B cell (primary cell): ENCODE results near the gene CNGA3. TPM values are rescaled to one million over a fixed set of nuclear protein-coding genes. Genes with fewer than 3 reads are reported as not detected.

Experiments used
- ATAC-seq: fragments of 200-7000 bp; cut with Tn5 transposase; one replicate; pipeline ENCODE4 v1.10.0; 2021; ENCODE audit warnings: low read depth, mild to moderate bottlenecking, moderate number of reproducible peaks, moderate library complexity
- CTCF ChIA-PET: fragments of 350-600 bp; sonication (Branson Sonifier 250); formaldehyde crosslinking; loops from one replicate; lab custom pipeline; 2021; ENCODE audit warnings: antibody characterized with exemption, inconsistent platforms; lab: Charles Lee
- POLR2A ChIA-PET: fragments of 350-600 bp; sonication (Branson Sonifier 250); formaldehyde crosslinking; loops from one replicate; lab custom pipeline; 2021; ENCODE audit warnings: antibody characterized with exemption; lab: Charles Lee
- DNase-seq: peaks from one replicate; pipeline ENCODE4 v3.0.0; 2013
- H2AFZ ChIP-seq: 2 replicates; pipeline ENCODE4 v1.6.1; 2012; ENCODE audit warnings: mild to moderate bottlenecking, low read depth, low read length; ENCODE audit not compliant: insufficient read depth, poor library complexity, severe bottlenecking
- H3K27ac ChIP-seq, 2 donors: 1 replicate in 1 of 2; 2 replicates in 1 of 2; pipeline ENCODE4 v1.5.1; 2012 to 2013; ENCODE audit warnings: low read length in 2 of 2, mild to moderate bottlenecking in 2 of 2, moderate library complexity in 1 of 2
- H3K27me3 ChIP-seq, 4 experiments: fragments of 200-600 bp in 1 of 4; sonication (generic) in 1 of 4; replicated peaks in 1 of 4; 1 replicate in 2 of 4; 2 replicates in 2 of 4; pipeline versions ENCODE4 v1.6.1 to v1.7.0; 2013 to 2016; ENCODE audit warnings: low read length in 3 of 4, mild to moderate bottlenecking in 2 of 4, mixed read lengths in 1 of 4, moderate library complexity in 1 of 4; ENCODE audit not compliant: insufficient read depth in 4 of 4, control insufficient read depth in 3 of 4; ENCODE audit errors: control extremely low read depth in 1 of 4
- H3K36me3 ChIP-seq, 2 experiments: replicated peaks in 1 of 2; 1 replicate in 1 of 2; 2 replicates in 1 of 2; pipeline versions ENCODE4 v1.6.1 to v1.7.1; 2013; ENCODE audit warnings: low read length in 1 of 2; ENCODE audit not compliant: insufficient read depth in 2 of 2, control insufficient read depth in 1 of 2; ENCODE audit errors: control extremely low read depth in 1 of 2, extremely low read depth in 1 of 2
- H3K4me1 ChIP-seq, 2 donors: fragments of 200-600 bp in 1 of 2; sonication (generic) in 1 of 2; 1 replicate in 1 of 2; 2 replicates in 1 of 2; pipeline versions ENCODE4 v1.5.1 to v1.6.1; 2013 to 2017; ENCODE audit warnings: low read length in 2 of 2; ENCODE audit not compliant: control insufficient read depth in 2 of 2, insufficient read depth in 2 of 2
- H3K4me2 ChIP-seq: replicated peaks from 2 replicates; pipeline ENCODE3; 2012; ENCODE audit warnings: mild to moderate bottlenecking, low read depth, low read length; ENCODE audit not compliant: poor library complexity, severe bottlenecking
- H3K4me3 ChIP-seq, 5 experiments: fragments of 200-600 bp in 1 of 5; sonication (generic) in 1 of 5; 1 replicate in 3 of 5; 2 replicates in 2 of 5; pipeline versions ENCODE4 v1.5.1 to v1.7.0; 2011 to 2016; ENCODE audit warnings: low read length in 4 of 5, mild to moderate bottlenecking in 4 of 5, low read depth in 2 of 5, control low read depth in 1 of 5, moderate library complexity in 1 of 5; ENCODE audit not compliant: insufficient read depth in 1 of 5; ENCODE audit errors: control extremely low read depth in 1 of 5, extremely low read depth in 1 of 5
- H3K79me2 ChIP-seq: fragments of 200-600 bp; sonication (generic); one replicate; pipeline ENCODE4 v1.6.0; 2016; ENCODE audit warnings: low read length; ENCODE audit not compliant: control insufficient read depth, insufficient read depth
- H3K9ac ChIP-seq: fragments of 200-600 bp; sonication (generic); 2 replicates; pipeline ENCODE4 v1.6.1; 2017; ENCODE audit warnings: mild to moderate bottlenecking, low read length, moderate library complexity
- H3K9me3 ChIP-seq, 3 donors: one replicate each; pipeline versions ENCODE4 v1.6.1 to v1.7.1; 2013; ENCODE audit warnings: low read length in 2 of 3; ENCODE audit not compliant: control insufficient read depth in 2 of 3, insufficient read depth in 1 of 3; ENCODE audit errors: control extremely low read depth in 1 of 3
- H4K20me1 ChIP-seq: 2 replicates; pipeline ENCODE4 v1.6.0; 2012; ENCODE audit warnings: mild to moderate bottlenecking, low read length; ENCODE audit not compliant: insufficient read depth, control insufficient read depth, poor library complexity, severe bottlenecking
- H3K27ac Mint-ChIP-seq: one replicate; pipeline ENCODE4 v1.8.0; 2021; ENCODE audit warnings: mixed read lengths
- H3K27me3 Mint-ChIP-seq: one replicate; pipeline ENCODE4 v1.8.0; 2021; ENCODE audit warnings: mixed read lengths
- H3K4me1 Mint-ChIP-seq: one replicate; pipeline ENCODE4 v1.8.0; 2021; ENCODE audit warnings: mixed read lengths
- H3K4me3 Mint-ChIP-seq: one replicate; pipeline ENCODE4 v1.8.0; 2021; ENCODE audit warnings: mixed read lengths
- H3K9me3 Mint-ChIP-seq: one replicate; pipeline ENCODE4 v1.8.0; 2022; ENCODE audit warnings: mixed read lengths; ENCODE audit not compliant: insufficient read depth
- CTCF ChIP-seq: fragments of 200-600 bp; IDR thresholded peaks from one replicate; pipeline ENCODE4 v1.8.0; 2022; ENCODE audit warnings: antibody characterized with exemption, mild to moderate bottlenecking
- EZH2 ChIP-seq: IDR thresholded peaks from 2 replicates; pipeline ENCODE4 v1.6.1; 2012; ENCODE audit warnings: borderline replicate concordance, low read depth, mild to moderate bottlenecking, moderate library complexity, low read length; ENCODE audit not compliant: insufficient read depth, poor library complexity, severe bottlenecking
- WGBS: methylation state at CpG from one replicate; pipeline ENCODE4 v1.1.5; 2013; ENCODE audit warnings: missing lambda C conversion rate; ENCODE audit not compliant: insufficient coverage; 5-methylcytosine and 5-hydroxymethylcytosine counted together
- intact Hi-C: fragments of 100-400 bp; cut with micrococcal nuclease; formaldehyde crosslinking; loops from one replicate; pipeline ENCODE4 v1.10.0; 2022
- polyA plus RNA-seq: library from polyadenylated mRNA; depleted of rRNA; stranded (reverse); fragments of >200 nt; gene quantifications from 2 replicates; pipeline ENCODE4 v1.2.3, GENCODE V29; 2012
- total RNA-seq, 2 donors: library from RNA; stranded (reverse); fragments of 120-200 nt in 1 of 2; gene quantifications; 1 replicate in 1 of 2; 2 replicates in 1 of 2; pipeline versions ENCODE4 v1.2.3 to v1.2.4, GENCODE V29; 2013 to 2022

Gene CNGA3
- total and polyA plus RNA-seq, 2 donors (not counting 1 experiment from before 2014, with no cell fraction given): not detected

DNA sequence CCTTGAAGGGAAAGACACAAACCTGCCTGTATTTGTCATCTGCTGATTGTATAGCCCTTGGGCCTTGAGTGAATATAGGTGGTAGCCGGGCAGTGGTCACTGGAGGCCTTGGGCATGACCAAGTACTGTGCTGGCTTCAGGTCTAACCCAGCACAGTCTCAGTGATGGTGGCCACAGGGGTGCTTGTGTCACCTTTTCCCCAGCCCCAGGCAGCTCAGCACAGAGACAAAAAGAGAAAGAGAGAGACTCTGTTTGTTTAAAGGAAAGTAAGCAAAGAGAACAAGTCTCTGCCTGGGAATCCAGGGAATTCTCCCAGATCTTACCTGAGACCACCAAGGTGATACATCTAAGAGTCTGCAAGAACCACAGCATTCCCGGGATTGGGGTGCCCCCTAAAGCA lies 59.0 kb downstream of the CNGA3 start:
- CTCF ChIA-PET: interaction anchor here (0.8 kb wide), 1 partner anchor 432 kb away, joined by 3 read pairs; no protein-coding TSS in a partner anchor
- intact Hi-C loops: no loop called here
- H3K4me1 ChIP-seq: no peaks in the 10 kb centered on the region

GRCh38 chr2:98408155-98408554 lies 61.9 kb downstream of the CNGA3 start:
- H3K4me3 Mint-ChIP-seq: no peak overlapping the region
- CTCF ChIA-PET: interaction anchor here (0.7 kb wide), 1 partner anchor 208 kb away, joined by 4 read pairs; no protein-coding TSS in a partner anchor

More for the DNA sequence above, 59.0 kb downstream of the CNGA3 start:
- no peak overlapping the region for H3K9ac ChIP-seq
- TF ChIP-seq EZH2: no peak
- no peak for TF ChIP-seq CTCF
- H3K36me3 ChIP-seq: no peaks in the 10 kb centered on the region
- POLR2A ChIA-PET: no interaction called here
- Mint-ChIP-seq H3K27me3 (peaks cover 32% of the 10 kb centered on the region), H3K9me3 (no peaks in the 10 kb centered on the region), H3K4me1 (no peaks in the 10 kb centered on the region), H3K27ac (no peak overlapping the region), H3K4me3 (no peak overlapping the region)
- no peak overlapping the region for H3K27ac ChIP-seq
- no peak overlapping the region for H3K4me3 ChIP-seq
- ATAC-seq: no peak
- 93% methylated on average over 1 of the region's 2 CpGs for WGBS
- H2AFZ ChIP-seq: no peak overlapping the region
- no peak overlapping the region for H3K4me2 ChIP-seq
- H4K20me1 ChIP-seq: no peaks in the 10 kb centered on the region
- H3K79me2 ChIP-seq: no peaks in the 10 kb centered on the region
- peaks cover 0 to 7% (median 0%) of the 10 kb centered on the region in 4 experiments for H3K27me3 ChIP-seq
- no peaks in the 10 kb centered on the region for H3K9me3 ChIP-seq
- no peak for DNase-seq

More at GRCh38 chr2:98408155-98408554, 61.9 kb downstream of the CNGA3 start:
- H3K4me3 ChIP-seq: no peak overlapping the region
- no peaks in the 10 kb centered on the region for H3K79me2 ChIP-seq
- Mint-ChIP-seq H3K4me1 (peaks cover 2% of the 10 kb centered on the region), H3K27ac (no peak overlapping the region), H3K27me3 (peaks cover 10% of the 10 kb centered on the region), H3K9me3 (no peaks in the 10 kb centered on the region)
- H3K9ac ChIP-seq: no peak overlapping the region
- no peak for DNase-seq
- 100% methylated on average over 1 of the region's 5 CpGs for WGBS
- no peaks in the 10 kb centered on the region for H3K36me3 ChIP-seq
- ATAC-seq: no peak
- TF ChIP-seq EZH2 (no peak), CTCF (no peak)
- no peaks in the 10 kb centered on the region for H4K20me1 ChIP-seq
- H3K4me2 ChIP-seq: no peak overlapping the region
- H3K27me3 ChIP-seq: no peaks in the 10 kb centered on the region
- no peak overlapping the region for H3K27ac ChIP-seq
- H3K9me3 ChIP-seq: no peaks in the 10 kb centered on the region
- H2AFZ ChIP-seq: no peak overlapping the region
- intact Hi-C loops: no loop called here
- POLR2A ChIA-PET: no interaction called here
- H3K4me1 ChIP-seq: peaks cover 0 to 2% of the 10 kb centered on the region in 2 donors
